ENCODE results near the gene BTBD10.

Gene BTBD10

GRCh38 chr11:13378316-13378715 is 84.7 kb downstream of the BTBD10 start:
- Mint-ChIP-seq H3K4me3 (no peak overlapping the region), H3K27me3 (ENCODE audit: low read depth, poor library complexity) (peaks cover 3% of the 10 kb centered on the region), H3K4me1 (peaks cover 11% of the 10 kb centered on the region), H3K9me3 (no peaks in the 10 kb centered on the region), H3K27ac (no peak overlapping the region), H3K36me3 (ENCODE audit: low read depth) (peaks cover 9% of the 10 kb centered on the region)
- DNase-seq: no peak
- no peak for TF ChIP-seq CTCF (IDR thresholded peaks at IDR 0.05)

- Mint-ChIP-seq H3K4me1 (peaks cover 11% of the 10 kb centered on the region), H3K4me3 (no peak overlapping the region), H3K9me3 (no peaks in the 10 kb centered on the region), H3K27ac (no peak overlapping the region), H3K36me3 (ENCODE audit: low read depth) (peaks cover 2% of the 10 kb centered on the region), H3K27me3 (ENCODE audit: low read depth, poor library complexity) (peaks cover 3% of the 10 kb centered on the region)
- no peak for TF ChIP-seq CTCF (IDR thresholded peaks at IDR 0.05)
- DNase-seq: no peak
Observed at GRCh38 chr11:13376838-13377237, 86.2 kb downstream of the BTBD10 start.

GRCh38 chr11:13376402-13376801 is 86.6 kb downstream of the BTBD10 start:
- DNase-seq: no peak
- Mint-ChIP-seq H3K9me3 (no peaks in the 10 kb centered on the region), H3K27ac (no peak overlapping the region), H3K36me3 (ENCODE audit: low read depth) (no peaks in the 10 kb centered on the region), H3K27me3 (ENCODE audit: low read depth, poor library complexity) (peaks cover 3% of the 10 kb centered on the region), H3K4me3 (no peak overlapping the region), H3K4me1 (peaks cover 11% of the 10 kb centered on the region)
- TF ChIP-seq CTCF (IDR thresholded peaks at IDR 0.05): no peak

- Mint-ChIP-seq H3K4me1 (peaks cover 6% of the 10 kb centered on the region), H3K36me3 (ENCODE audit: low read depth) (no peaks in the 10 kb centered on the region), H3K27ac (no peak overlapping the region), H3K9me3 (no peaks in the 10 kb centered on the region), H3K27me3 (ENCODE audit: low read depth, poor library complexity) (peaks cover 3% of the 10 kb centered on the region), H3K4me3 (no peak overlapping the region)
- DNase-seq: no peak
- TF ChIP-seq CTCF (IDR thresholded peaks at IDR 0.05): no peak
Observed at GRCh38 chr11:13375798-13376197, 87.2 kb downstream of the BTBD10 start.

- no peaks in the 10 kb centered on the region for H3K36me3 Mint-ChIP-seq (ENCODE audit: low read depth)
- H3K9me3 Mint-ChIP-seq: no peaks in the 10 kb centered on the region
- H3K27me3 Mint-ChIP-seq (ENCODE audit: low read depth, poor library complexity): peaks cover 3% of the 10 kb centered on the region
- peaks cover 6% of the 10 kb centered on the region for H3K4me1 Mint-ChIP-seq
- H3K27ac Mint-ChIP-seq: no peak overlapping the region
- no peak for DNase-seq
- no peak for TF ChIP-seq CTCF (IDR thresholded peaks at IDR 0.05)
- H3K4me3 Mint-ChIP-seq: no peak overlapping the region
Observed at GRCh38 chr11:13373216-13373615, 89.8 kb downstream of the BTBD10 start.

GRCh38 chr11:13368041-13368446 is 95.0 kb downstream of the BTBD10 start:
- Mint-ChIP-seq H3K4me1 (no peaks in the 10 kb centered on the region), H3K27me3 (ENCODE audit: low read depth, poor library complexity) (peaks cover 3% of the 10 kb centered on the region), H3K36me3 (ENCODE audit: low read depth) (no peaks in the 10 kb centered on the region)

More at GRCh38 chr11:13368041-13368446, 95.0 kb downstream of the BTBD10 start:
- no peak for TF ChIP-seq CTCF (IDR thresholded peaks at IDR 0.05)
- DNase-seq: no peak
- Mint-ChIP-seq H3K27ac (no peak overlapping the region), H3K9me3 (no peaks in the 10 kb centered on the region), H3K4me3 (no peak overlapping the region)
